T-helper 1 cell treated with Interleukin-12 subunit alpha and Interleukin-12 subunit beta and Interleukin-4 antibody, amounts not matched to agents 30 ng/mL and 1 ng/mL, for 36 hours (primary cell): ENCODE measurements around the gene DIAPH3. TPM values are rescaled to one million over a fixed set of nuclear protein-coding genes. Genes with fewer than 3 reads are reported as not detected.

Experiments
- intact Hi-C: fragments of 100-400 bp; cut with micrococcal nuclease; formaldehyde crosslinking; loops from one replicate; pipeline ENCODE4 v1.15.1; 2024
- total RNA-seq: library from RNA; stranded (reverse); gene quantifications from 2 replicates; pipeline ENCODE4 v1.2.3, GENCODE V29; 2022

DIAPH3 gene
- total RNA-seq, 1 donor from 2014 or later = 17.5 TPM

DNA sequence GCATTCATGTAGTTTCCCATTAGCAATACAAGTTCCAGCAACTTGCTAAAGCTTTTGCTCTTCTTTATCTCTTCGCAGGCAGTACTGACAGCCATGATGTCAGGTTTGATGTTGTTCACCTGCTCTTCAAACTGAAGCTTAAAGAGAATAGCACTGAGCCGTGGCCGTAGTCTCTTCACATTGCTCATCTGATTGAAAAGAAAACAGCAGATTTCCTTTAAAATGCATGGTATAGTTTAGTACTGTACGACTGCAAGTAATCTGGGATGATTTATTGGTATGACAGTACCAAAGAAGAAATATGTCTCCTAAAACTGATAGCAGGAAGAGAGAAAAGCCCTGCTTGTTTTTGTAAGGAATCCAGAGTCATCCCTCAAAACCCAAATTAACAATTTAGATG is 284.4 kb downstream of the DIAPH3 start:
- intact Hi-C loops = no loop called here

DNA sequence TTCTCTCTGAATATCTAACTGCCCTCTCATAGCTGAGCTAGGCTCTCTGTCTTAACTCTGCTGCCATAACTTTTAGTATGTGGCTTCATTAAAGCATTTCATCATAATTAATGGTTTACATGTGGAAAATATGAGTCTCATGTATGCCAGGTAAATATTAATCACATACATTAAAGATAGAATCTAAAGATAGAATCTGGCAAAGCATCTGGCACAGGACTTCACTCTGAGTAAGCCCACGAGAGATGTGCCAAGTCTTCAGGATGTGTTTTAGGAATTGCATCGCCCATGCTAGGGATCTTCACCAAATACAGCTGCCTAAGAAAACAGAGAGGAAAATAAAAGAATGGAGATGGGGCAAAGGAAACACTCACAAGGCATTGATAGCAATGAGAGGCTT is 285.8 kb downstream of the DIAPH3 start:
- intact Hi-C loops = no loop called here

DNA sequence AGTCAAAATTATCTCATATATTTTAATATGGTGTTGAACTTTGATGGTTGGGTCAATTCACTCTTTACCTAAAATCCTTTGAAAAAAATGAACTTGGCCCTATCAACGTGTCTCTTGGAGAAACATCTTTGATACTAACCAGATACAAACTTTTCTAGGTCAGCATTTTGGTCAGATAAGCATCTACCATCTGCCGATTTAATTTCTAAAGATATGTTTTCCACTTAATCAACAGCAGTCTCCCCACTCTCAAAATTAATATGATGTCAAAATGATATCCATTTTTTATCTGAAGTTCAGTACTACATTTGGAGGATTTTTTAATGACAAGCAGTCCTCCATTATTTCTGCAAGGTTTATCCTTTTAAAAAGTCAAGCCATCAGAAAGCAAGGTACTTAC is 288.8 kb downstream of the DIAPH3 start:
- intact Hi-C loops = no loop called here

DNA sequence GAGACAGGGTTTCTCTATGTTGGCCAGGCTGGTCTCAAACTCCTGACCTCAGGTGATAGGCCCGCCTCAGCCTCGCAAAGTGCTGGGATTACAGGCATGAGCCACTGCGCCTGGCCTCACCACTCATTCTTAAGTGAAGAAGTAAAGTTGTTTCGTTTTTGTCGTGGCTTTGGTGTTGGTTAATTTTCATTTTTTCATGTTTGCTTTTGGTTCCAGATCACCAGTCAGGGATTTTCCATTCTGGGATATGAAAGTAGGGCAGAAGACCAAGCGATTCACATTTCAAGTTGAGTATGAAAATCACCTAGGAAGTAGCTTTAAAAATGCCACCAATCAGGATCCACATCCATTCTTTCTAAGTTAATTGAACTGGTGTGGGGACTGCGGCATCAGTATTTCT is 289.9 kb downstream of the DIAPH3 start:
- intact Hi-C loops = no loop called here

DNA sequence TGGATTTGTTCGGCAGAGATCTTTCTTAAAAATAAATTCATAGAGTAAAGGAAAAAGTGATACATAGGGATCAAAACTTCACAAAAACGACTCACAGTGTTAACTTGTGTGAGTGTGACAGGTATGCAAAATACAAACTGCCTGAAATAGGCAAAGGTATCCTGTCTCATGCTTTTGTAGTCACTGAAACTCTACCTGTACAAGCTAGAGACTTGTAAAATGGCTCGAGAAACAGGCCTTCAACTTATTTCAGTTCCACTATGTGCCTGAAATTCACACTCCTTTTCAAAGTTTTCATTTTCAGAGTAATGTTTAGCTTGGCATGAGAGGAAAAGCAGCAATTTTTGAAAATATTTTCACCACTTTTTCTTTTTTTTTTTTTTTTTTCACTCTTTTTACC is 290.4 kb downstream of the DIAPH3 start:
- intact Hi-C loops = no loop called here

DNA sequence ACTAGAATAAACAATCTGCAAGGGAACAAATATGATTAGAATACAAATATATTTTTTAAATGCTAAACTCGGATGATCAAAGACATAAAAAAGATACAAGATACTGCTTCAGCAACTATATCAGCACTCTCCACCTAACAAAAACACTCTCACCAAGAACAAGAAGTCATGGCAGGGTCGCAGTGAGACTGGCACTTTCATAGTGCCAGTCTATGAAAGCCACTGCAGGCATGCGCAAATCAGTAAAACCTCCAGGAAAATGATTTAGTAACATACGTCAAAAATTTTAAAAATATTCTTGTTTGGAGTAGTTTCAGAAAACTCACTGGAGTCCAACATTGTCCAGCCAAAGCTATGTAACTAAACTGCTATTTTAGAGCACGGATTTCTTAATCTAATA is 295.9 kb downstream of the DIAPH3 start:
- intact Hi-C loops = no loop called here

DNA sequence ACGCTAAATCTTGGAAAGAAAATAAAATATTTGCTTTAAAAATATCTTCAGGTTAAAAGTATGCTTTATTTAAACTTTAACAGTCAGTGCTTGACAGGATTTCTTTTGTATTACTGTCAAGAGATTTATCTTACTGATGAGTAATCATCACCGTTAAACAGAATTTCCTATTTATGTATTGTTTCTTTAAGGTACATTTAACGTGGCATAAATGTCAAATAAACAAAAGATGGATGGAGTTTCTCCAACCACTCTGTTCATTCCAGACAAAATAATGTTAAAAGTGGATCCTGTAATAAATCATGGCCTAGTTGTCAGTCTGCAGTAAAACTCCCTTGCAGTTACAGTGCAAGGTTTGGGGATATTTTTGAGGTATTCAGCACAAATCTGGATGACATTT is 298.3 kb downstream of the DIAPH3 start:
- intact Hi-C loops = no loop called here

DNA sequence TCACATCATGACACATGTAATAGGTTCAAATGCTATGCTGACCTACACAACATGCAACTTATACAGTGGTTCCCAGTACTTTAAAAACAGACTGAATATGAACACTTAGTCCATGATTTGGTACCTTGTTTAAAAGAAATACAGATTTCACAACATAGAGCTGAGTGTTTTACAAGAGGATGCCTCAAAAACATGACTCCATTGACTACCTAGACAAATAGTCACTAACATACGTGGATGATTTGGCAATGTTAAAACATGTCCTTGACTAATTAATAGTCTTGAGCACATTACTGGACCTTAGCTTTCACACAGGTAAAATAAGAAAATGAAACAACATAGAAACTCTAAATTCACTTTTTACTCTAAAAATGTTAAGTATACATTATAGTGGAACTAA is 300.1 kb downstream of the DIAPH3 start:
- intact Hi-C loops = no loop called here

DNA sequence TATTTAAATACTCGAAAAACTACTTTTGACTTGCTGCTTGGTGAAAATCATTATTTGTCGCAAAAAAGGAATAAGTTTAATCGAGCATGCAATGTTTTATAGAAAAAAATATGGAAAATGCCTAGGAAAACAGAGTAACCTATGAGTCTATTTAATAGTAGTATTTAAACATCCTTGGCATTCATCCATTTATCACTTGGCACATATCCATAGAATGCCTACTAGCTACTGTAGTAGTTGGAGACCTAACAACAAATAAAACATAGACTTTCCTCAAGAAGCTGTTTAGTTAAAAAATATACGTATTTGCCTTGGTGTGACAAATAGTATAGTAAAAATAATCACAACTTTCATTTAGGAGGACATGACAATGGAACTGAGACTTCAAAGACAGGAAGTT is 302.1 kb downstream of the DIAPH3 start:
- intact Hi-C loops = no loop called here

DNA sequence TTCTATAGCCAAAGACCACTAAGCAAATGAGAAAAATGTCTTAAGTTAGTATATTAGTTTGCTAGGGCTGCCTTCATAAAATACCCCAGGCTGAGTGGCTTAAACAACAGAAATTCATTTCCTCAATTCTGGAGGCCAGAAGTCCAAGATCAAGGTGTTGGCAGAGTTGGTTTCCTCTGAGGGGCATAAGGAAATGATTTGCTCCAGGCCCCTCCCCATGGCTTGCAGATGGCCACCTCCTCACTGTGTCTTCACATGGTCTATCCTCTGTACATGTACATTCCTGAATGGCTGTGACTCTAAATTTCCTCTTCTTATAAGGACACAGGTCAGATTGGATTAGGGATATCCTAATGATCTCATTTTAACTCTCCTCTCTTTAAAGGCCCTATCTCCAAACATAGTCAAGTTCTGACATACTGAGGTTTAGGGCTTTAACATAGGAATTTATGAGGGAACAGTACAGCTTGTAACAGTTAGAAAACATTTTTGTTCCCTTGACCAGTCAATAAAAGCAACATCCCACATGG is 307.4 kb downstream of the DIAPH3 start:
- intact Hi-C loops = no loop called here

DNA sequence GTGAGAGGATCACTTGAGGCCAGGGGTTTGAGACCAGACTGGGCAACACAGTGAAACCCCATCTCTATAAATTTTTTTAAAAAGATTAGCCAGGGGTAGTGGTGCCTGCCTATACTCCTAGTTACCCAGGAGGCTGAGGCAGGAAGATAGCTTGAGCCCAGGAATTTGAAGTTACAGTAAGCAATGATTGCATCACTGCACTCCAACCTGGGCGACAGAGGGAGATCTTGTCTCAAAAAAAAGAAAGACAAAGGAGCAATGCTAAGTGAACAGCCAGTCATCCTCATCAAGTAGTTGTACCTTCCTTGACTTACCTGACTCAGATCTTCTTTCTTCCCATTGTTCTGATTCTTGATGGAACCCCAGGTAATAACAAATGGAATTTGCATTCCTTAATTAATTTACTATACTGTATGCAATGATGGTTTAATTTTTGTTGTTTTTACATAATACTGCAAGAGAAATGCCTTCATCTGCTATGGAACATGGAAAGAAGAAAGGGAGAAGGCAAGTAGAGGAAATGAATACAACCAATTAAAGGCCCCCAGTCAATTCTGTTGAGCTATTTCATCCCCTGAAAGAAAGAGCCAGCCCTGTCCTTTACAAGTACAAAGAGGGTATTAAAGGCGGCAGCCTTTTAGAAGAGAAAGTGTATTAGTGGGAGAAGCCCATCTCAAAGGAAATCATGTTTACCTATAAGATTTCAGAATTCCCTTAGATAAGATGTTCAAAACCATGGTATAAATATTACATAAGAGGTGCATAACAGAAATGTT is 316.7 kb downstream of the DIAPH3 start:
- intact Hi-C loops = no loop called here

DNA sequence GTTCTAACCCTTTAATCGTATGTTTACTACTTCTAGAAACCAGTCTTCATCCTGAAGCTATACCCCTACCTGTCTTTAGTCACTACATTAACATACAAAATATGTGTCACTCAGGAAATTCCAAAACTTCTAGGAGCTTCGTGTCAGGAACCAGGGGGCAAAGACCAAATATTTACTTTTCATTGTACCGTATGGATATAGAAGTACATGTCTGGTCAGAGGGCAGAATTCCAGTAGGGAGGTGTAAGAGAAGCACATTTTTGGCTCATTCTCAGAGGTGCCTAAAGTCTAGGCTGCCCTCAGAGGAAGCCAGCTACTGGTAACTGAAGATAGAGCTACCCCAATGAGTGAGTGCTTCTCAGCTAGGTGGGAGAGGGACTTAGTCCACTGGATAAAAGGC is 320.7 kb downstream of the DIAPH3 start:
- intact Hi-C loops = no loop called here

DNA sequence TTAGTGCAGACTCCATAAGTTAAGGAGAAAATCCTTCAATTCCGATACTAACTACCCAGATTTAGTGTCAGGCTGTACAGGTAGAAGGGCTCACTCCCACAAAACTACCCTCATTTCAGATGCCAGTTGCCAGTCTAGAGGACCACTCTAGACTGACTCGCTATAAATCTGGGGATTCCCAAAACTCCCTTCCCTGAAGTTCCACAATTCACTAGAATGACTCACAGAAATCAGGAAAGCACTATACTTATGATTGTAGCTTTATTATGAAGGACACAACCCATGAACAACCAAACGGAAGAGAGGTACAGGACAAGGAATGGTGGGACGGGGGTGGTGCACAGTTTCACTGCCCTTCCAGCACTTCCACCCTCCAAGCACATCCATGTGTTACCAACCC is 321.2 kb downstream of the DIAPH3 start:
- intact Hi-C loops = no loop called here

DNA sequence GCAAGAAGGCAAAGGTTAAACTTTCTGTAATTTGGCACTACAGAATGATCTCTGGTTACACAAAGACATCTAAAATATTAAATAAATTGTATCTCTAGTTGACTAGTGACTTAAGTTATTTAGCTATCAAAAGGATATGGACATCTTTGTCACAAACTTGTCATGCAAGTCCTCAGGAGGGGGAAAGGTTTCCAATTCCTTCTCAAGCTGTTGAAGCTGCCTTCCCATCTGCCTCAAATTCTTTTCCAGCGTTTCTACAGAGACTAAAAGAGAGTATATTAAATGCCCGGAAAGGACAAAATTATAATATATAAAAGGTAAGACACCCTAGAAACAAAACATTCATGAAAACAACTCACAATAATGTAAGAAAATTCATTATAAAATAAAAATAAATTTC is 324.5 kb downstream of the DIAPH3 start:
- intact Hi-C loops = no loop called here

DNA sequence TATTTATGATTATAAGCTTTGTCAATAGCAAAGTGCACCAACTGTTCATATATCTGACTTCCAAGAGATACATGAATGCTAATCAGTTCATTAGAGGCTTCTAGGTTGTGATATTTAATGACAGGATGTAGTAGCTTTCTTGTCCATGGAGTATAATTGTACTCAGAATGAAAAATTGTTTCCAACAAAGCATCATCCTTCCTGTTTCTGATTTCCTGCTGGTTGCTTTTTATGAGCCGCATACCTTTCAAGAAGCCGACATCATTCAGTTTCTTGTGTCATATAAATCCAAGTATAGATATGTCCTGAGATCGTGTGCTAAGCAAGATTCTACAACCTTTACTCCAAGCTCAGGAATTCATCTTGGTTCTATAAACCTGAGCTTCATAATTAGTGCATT is 326.6 kb downstream of the DIAPH3 start:
- intact Hi-C loops = no loop called here

DNA sequence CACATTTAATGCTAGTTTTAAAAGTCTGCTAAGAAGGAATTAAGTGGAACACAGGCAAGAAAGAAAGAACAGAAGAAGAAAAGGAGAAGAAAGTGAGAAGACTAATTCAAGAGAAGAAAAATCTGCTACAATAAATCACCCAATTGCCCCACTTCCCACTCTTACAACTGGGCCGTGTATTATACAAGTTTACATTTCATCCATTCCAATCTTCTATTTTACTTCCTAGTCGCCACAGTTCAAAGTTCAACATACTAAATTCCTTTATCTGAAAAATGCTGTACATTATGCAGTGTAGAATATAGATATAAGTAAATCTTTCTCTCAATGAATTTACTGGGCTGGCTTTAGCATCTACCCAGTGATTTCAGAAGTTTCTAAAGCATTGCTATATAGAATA is 328.2 kb downstream of the DIAPH3 start:
- intact Hi-C loops = no loop called here

DNA sequence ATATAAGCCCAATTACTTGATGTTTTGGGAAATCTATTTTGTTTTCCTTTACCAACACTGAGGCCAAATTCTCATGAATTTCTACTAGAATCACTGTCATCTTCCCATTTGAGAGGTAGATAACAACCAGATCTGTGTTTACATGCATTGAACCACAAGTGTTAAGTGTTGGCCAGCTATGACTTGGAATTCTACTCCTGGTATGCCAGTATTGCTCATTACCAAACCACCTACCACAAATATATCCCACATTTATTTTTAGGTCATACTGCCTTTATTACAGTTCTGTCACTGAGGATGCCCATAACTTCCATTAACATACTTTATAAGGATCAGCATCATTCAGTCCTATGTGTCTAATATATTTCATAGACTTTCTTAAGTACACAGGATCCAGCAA is 328.9 kb downstream of the DIAPH3 start:
- intact Hi-C loops = no loop called here

DNA sequence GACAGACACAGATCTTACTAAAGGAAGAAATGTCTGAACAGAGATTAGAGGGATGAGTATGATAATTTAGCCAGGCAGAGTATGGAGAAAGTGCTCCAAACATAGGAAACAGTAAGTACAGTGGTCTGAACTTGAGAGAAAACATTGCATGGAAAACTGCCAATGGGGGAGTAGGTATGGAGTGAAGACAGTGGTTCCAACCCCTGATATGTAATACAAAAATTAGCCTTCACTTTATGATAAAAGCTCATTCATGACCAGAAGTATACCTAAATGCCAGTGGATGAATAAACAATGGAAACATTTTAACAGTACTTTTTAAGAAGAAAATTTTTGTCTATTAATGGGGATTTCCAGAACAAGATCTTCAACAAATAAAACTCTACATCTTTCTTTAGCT is 334.0 kb downstream of the DIAPH3 start:
- intact Hi-C loops = no loop called here

DNA sequence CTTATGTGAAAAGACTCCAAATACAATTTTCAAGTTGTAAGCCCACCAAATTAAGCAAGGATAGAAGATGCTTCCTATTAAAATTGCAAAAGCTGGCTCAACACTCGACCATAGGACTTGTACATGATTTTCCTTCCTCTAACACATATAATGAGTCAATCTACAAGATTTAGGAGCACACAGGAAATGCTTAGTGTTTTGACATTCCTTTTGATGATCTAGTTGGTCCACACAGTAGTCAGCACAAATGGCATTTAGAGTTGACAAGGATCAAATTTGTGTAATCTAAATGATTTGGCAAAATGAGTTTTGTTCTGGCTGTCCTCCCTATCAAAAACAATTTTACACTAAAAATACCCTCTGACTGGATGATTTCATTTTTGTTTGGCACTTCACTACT is 340.2 kb downstream of the DIAPH3 start:
- intact Hi-C loops = no loop called here

DNA sequence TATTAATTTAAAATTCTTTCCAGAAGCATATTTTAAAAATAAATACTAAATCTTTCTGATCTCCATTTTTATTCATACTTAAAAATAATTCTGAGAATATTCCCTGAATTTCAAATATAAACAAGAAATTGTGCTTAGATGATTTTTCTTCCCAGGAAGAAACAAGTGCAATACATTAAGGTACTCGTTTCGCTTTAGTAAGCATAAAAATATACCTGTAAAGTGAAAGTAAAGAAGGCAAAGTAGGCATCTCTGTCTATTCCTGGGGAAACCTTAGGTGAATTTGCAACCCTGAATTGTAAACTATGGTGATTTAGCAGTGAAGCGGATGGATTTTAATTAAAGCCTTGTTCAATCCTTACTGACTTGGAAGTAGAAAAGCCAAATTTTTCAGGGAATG is 354.2 kb downstream of the DIAPH3 start:
- intact Hi-C loops = no loop called here

DNA sequence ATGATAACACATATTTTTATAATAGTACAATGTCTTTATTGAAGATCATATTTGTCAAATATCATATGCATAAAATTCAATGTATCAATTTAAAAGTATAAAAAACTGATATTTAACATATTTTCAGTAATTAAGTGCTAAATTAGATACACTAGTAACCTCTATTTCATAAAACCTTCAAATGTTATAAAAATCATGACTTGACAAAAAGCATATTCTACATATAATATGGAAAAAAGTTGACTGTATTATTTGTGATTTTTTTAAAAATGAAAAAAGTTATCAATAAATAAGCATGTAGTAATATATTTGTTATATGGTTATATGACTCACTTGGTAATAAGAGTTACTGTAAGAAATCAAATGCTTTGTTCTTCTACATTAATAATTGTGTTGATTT is 356.9 kb downstream of the DIAPH3 start:
- intact Hi-C loops = no loop called here

DNA sequence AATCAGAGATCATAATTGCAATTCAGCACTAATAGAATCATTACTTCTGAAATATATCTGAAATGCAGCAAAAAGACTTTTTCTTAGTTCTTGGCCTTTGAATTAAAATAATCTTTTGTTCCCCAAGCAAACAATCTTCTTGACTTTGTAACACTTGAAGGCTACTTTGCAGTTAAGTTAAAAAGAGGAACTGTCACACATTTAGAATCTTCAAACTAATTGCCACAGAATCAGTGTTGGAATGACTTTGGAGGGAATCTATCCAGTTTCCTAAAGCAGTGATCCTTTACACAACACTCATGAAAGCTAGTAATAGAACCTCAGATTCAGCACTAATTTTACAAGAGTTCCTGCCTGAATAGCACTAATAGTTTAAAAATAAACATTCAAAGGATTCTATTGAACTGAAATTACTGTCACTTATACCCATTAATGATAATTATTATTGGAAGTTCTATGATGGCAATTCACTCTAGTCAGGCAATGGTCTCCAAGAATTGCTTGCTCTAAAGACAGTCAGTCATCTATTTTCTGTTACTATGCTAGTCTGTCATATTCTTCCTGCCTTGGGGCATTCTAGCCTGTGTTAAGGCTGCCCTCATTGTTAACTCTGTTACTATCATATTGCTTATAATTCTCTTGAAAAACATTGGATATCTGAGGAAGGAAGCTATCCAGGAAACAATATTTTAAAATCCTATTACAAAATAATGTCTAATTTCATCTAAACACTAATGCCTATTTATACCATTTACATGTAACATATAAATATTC is 362.4 kb downstream of the DIAPH3 start:
- intact Hi-C loops = no loop called here

DNA sequence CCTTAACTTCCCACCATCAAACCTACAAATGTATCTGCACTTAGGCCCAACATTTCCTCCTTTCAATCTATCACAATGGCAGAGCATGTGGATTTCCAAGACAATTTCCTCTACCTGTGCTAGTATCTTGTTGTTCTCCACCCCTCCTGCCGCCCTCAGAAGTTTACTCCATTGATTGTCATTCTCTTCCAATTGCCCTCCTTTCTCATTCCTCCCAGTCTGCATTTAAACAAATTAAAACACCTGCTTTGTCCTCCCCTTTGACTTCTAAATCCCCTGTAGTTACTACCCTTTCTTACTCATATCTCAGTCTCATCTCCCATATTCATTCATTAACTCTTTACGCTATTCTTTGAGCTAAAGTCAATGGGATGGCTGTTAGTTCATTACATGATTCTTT is 370.6 kb downstream of the DIAPH3 start:
- intact Hi-C loops = no loop called here
